HG02610 (cell line): ENCODE data around the gene PRR23E.

ENCODE experiments used
- ATAC-seq: cut with Tn5 transposase; IDR thresholded peaks from one replicate; pipeline ENCODE4 v1.9.1; 2021; ENCODE audit warnings: mild to moderate bottlenecking, moderate library complexity; ENCODE audit not compliant: unreplicated experiment

The PRR23E gene

GRCh38 chr3:127192576-127193232 is at the start of gene PRR23E:
Gene PRR23E (plus strand): TSS chr3:127193131. CDS start chr3:127196686, 3,555 bp downstream.
- ATAC-seq, result no peak

GRCh38 chr3:127143172-127143571 is 49.8 kb upstream of the PRR23E start:
- ATAC-seq, result no peak

GRCh38 chr3:127144631-127145030 is 48.3 kb upstream of the PRR23E start:
- ATAC-seq, result no peak

GRCh38 chr3:127145266-127145665 is 47.7 kb upstream of the PRR23E start:
- no peak for ATAC-seq

- ATAC-seq, result no peak
Measured at GRCh38 chr3:127147291-127147885, 45.5 kb upstream of the PRR23E start.

- no peak for ATAC-seq
Measured at GRCh38 chr3:127149621-127150310, 43.2 kb upstream of the PRR23E start.

GRCh38 chr3:127150513-127151250 is 42.2 kb upstream of the PRR23E start:
- ATAC-seq, result no peak

- ATAC-seq, result no peak
Measured at GRCh38 chr3:127151251-127151564, 41.7 kb upstream of the PRR23E start.

- ATAC-seq, result no peak
Measured at GRCh38 chr3:127151992-127152650, 40.8 kb upstream of the PRR23E start.

- ATAC-seq, result no peak
Measured at GRCh38 chr3:127152684-127153505, 40.0 kb upstream of the PRR23E start.

GRCh38 chr3:127153506-127153815 is 39.5 kb upstream of the PRR23E start:
- no peak for ATAC-seq

GRCh38 chr3:127156338-127157050 is 36.4 kb upstream of the PRR23E start:
- ATAC-seq, result no peak

GRCh38 chr3:127157171-127157828 is 35.6 kb upstream of the PRR23E start:
- ATAC-seq, result no peak

- no peak for ATAC-seq
Measured at GRCh38 chr3:127158614-127159229, 34.2 kb upstream of the PRR23E start.

GRCh38 chr3:127159543-127159942 is 33.4 kb upstream of the PRR23E start:
- ATAC-seq, result no peak

- ATAC-seq, result no peak
Measured at GRCh38 chr3:127161236-127161635, 31.7 kb upstream of the PRR23E start.

GRCh38 chr3:127161973-127162579 is 30.9 kb upstream of the PRR23E start:
- no peak for ATAC-seq

- ATAC-seq, result no peak
Measured at GRCh38 chr3:127162947-127163645, 29.8 kb upstream of the PRR23E start.
